Sigmoid colon (tissue), 7 donors: ENCODE data around the gene APLNR. TPM values are rescaled to one million over a fixed set of nuclear protein-coding genes. Genes with fewer than 3 reads are reported as not detected.

ENCODE experiments used
- DNase-seq: peaks from one replicate; pipeline ENCODE4 v3.0.0-alpha.2; 2019
- H3K27ac ChIP-seq, 4 donors: fragments of 200-600 bp; sonication (generic); one replicate each; pipeline ENCODE4 v1.5.1; 2016 to 2019; ENCODE audit warnings: mild to moderate bottlenecking in 1 of 4
- H3K27me3 ChIP-seq, 3 donors: fragments of 200-600 bp; sonication (generic); one replicate each; pipeline ENCODE4 v1.5.1; 2019; ENCODE audit warnings: mild to moderate bottlenecking in 1 of 3
- H3K36me3 ChIP-seq, 4 donors: fragments of 200-600 bp; sonication (generic); one replicate each; pipeline ENCODE4 v1.5.1; 2016 to 2019
- H3K4me1 ChIP-seq, 4 donors: fragments of 200-600 bp; sonication (generic); one replicate each; pipeline ENCODE4 v1.5.1; 2017 to 2019
- H3K4me3 ChIP-seq, 4 donors: fragments of 200-600 bp; sonication (generic); one replicate each; pipeline ENCODE4 v1.5.1; 2017 to 2019; ENCODE audit warnings: mild to moderate bottlenecking in 2 of 4, moderate library complexity in 1 of 4
- H3K9me3 ChIP-seq, 4 donors: fragments of 200-600 bp in 3 of 4; sonication (generic) in 3 of 4; one replicate each; pipeline versions ENCODE4 v1.5.1 to v1.6.1; 2013 to 2019
- EP300 ChIP-seq, 4 donors: sonication (generic); formaldehyde crosslinking; IDR thresholded peaks; one replicate each; pipeline ENCODE4 v1.6.1; 2017; ENCODE audit warnings: antibody characterized with exemption in 4 of 4
- POLR2A ChIP-seq, 2 donors: fragments of 450-650 bp; IDR thresholded peaks; one replicate each; pipeline ENCODE4 v1.6.1; 2016; ENCODE audit warnings: antibody characterized with exemption in 2 of 2, mild to moderate bottlenecking in 2 of 2, moderate library complexity in 2 of 2
- POLR2AphosphoS5 ChIP-seq, 4 donors: sonication (generic); formaldehyde crosslinking; IDR thresholded peaks; one replicate each; pipeline ENCODE4 v1.6.1; 2017; ENCODE audit warnings: antibody characterized with exemption in 4 of 4
- WGBS, 2 donors: extraction: QIAGEN DNeasy Blood & Tissue Kit; methylation state at CpG; one replicate each; pipeline ENCODE4 v1.1.7; 2013; 5-methylcytosine and 5-hydroxymethylcytosine counted together
- intact Hi-C: fragments of 100-400 bp; cut with DNase I; formaldehyde crosslinking; loops from one replicate; pipeline ENCODE4 v1.15.1; 2023
- polyA plus RNA-seq, 3 donors: library from polyadenylated mRNA; stranded (reverse); fragments of 200-250 nt; gene quantifications; one replicate each; pipeline ENCODE4 v1.2.3, GENCODE V29; 2013
- total RNA-seq, 4 donors: library from RNA; depleted of rRNA; stranded (reverse); fragments of >200 nt; gene quantifications; one replicate each; pipeline ENCODE4 v1.1.0, GENCODE V29; 2016
- TF ChIP-seq, protein P1 (sequence below), 4 experiments: fragments of 450-650 bp in 3 of 4; fragments of 200-600 bp in 1 of 4; IDR thresholded peaks; one replicate each; pipeline ENCODE4 v1.5.1; 2016 to 2019; ENCODE audit warnings: antibody characterized with exemption in 4 of 4, mild to moderate bottlenecking in 3 of 4, moderate library complexity in 2 of 4
- donor health status: healthy with polysubstance abuse.
- donor health status: Bipolar disorder and iron deficiency.
- donor health status: healthy.

APLNR gene
- total and polyA plus RNA-seq, 7 donors = under 0.01 to 2.6 (median 0.71) TPM

DNA sequence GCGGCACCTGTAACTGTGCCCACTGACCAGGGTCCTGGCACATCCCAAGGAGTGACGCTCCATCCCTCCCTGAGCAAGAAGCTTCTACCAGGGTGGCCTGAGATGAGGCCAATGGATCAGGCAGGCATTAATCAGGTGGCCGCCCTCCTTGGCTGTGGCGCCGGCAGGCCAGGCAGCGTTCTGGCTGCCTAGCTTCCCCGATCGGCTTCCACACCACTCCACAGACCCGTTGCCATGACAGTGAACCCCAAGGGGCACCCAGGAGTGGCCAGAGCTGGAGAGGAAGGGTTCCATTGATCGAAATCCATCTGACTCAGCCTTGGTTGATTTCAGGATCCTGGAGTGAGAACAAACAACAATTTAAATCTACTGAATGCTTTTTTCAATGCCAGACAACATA, 34.8 kb downstream of the APLNR start:
- intact Hi-C loops = no loop called here
- Histone ChIP-seq H3K36me3 (no peaks in the 10 kb centered on the region), H3K4me1 (peaks cover 0 to 9% (median 0%) of the 10 kb centered on the region in 4 donors), H3K4me3 (no peak overlapping the region), H3K27ac (no peak overlapping the region), H3K9me3 (no peaks in the 10 kb centered on the region), H3K27me3 (no peaks in the 10 kb centered on the region)
- DNase-seq = no peak
- TF ChIP-seq, protein P1, sequence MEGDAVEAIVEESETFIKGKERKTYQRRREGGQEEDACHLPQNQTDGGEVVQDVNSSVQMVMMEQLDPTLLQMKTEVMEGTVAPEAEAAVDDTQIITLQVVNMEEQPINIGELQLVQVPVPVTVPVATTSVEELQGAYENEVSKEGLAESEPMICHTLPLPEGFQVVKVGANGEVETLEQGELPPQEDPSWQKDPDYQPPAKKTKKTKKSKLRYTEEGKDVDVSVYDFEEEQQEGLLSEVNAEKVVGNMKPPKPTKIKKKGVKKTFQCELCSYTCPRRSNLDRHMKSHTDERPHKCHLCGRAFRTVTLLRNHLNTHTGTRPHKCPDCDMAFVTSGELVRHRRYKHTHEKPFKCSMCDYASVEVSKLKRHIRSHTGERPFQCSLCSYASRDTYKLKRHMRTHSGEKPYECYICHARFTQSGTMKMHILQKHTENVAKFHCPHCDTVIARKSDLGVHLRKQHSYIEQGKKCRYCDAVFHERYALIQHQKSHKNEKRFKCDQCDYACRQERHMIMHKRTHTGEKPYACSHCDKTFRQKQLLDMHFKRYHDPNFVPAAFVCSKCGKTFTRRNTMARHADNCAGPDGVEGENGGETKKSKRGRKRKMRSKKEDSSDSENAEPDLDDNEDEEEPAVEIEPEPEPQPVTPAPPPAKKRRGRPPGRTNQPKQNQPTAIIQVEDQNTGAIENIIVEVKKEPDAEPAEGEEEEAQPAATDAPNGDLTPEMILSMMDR (IDR thresholded peaks at IDR 0.05) = no peak
- TF ChIP-seq EP300 (IDR thresholded peaks at IDR 0.05) = no peak
- no peak for TF ChIP-seq POLR2A (IDR thresholded peaks at IDR 0.05)
- TF ChIP-seq POLR2AphosphoS5 (IDR thresholded peaks at IDR 0.05) = no peak
- 84 to 93% methylated on average over 10 of the region's 10 CpGs for WGBS, 2 donors

GRCh38 chr11:57200917-57201316, 36.1 kb downstream of the APLNR start:
- intact Hi-C loops = no loop called here
- no peak overlapping the region for H3K27ac ChIP-seq

DNA sequence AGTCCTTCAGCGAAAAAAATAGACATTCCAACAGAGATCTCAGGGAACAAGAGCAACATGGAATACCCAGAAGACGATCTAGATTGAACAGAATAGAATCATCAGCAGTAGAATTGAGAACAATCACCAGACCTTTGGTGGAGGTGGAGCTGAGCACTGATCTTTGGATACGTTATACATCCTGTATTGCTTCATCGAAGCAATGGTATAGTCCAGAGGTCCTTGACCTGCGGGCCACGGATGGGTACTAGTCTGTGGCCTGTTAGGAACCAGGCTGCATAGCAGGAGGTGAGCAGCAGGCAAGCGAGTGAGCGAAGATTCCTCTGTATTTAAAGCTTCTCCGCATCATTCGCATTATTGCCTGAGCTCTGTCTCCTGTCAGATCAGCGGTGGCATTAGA, 37.7 kb downstream of the APLNR start:
- intact Hi-C loops = no loop called here

More at GRCh38 chr11:57200917-57201316, 36.1 kb downstream of the APLNR start:
- Histone ChIP-seq H3K36me3 (no peaks in the 10 kb centered on the region), H3K9me3 (no peaks in the 10 kb centered on the region), H3K4me1 (peaks cover 0 to 9% (median 0%) of the 10 kb centered on the region in 4 donors), H3K27me3 (no peaks in the 10 kb centered on the region), H3K4me3 (no peak overlapping the region)
- DNase-seq = no peak
- TF ChIP-seq POLR2AphosphoS5 (IDR thresholded peaks at IDR 0.05) (no peak), POLR2A (IDR thresholded peaks at IDR 0.05) (no peak), EP300 (IDR thresholded peaks at IDR 0.05) (no peak)
- TF ChIP-seq, protein P1 (IDR thresholded peaks at IDR 0.05) = no peak
- 65 to 86% methylated on average over 7 of the region's 7 CpGs for WGBS, 2 donors

DNA sequence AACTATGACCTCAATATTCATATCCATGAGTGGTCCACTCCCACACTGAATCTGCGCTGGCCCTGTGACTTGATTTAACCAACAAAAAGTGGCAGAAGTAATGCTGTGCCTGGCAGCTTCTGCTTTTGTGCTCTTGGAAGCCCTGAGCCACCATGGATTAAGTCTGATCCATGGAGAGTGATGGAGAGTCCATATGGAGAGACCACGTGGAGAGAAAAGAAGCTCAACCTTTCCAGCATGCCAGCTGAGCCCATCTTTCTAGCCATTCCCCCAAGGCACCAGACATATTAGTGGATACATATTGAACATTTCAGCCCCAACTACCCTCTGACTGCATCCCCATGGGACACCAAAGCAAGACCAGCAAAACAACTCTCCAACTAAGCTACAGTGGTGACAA, 39.3 kb downstream of the APLNR start:
- H3K4me1 ChIP-seq = peaks cover 0 to 6% (median 0%) of the 10 kb centered on the region in 4 donors
- H3K27ac ChIP-seq = no peak overlapping the region
- TF ChIP-seq POLR2A (IDR thresholded peaks at IDR 0.05) (no peak), EP300 (IDR thresholded peaks at IDR 0.05) (no peak), POLR2AphosphoS5 (IDR thresholded peaks at IDR 0.05) (no peak)
- TF ChIP-seq, protein P1 (IDR thresholded peaks at IDR 0.05) = no peak
- no peaks in the 10 kb centered on the region for H3K9me3 ChIP-seq
- 82 to 90% methylated on average over 2 of the region's 2 CpGs for WGBS, 2 donors
- H3K27me3 ChIP-seq = no peaks in the 10 kb centered on the region
- H3K4me3 ChIP-seq = no peak overlapping the region
- H3K36me3 ChIP-seq = no peaks in the 10 kb centered on the region
- intact Hi-C loops = no loop called here
- no peak for DNase-seq

More for the DNA sequence above, 37.7 kb downstream of the APLNR start:
- Histone ChIP-seq H3K9me3 (no peaks in the 10 kb centered on the region), H3K27ac (no peak overlapping the region), H3K4me1 (peaks cover 0 to 9% (median 0%) of the 10 kb centered on the region in 4 donors), H3K36me3 (no peaks in the 10 kb centered on the region), H3K27me3 (no peaks in the 10 kb centered on the region), H3K4me3 (no peak overlapping the region)
- 91 to 96% methylated on average over 11 of the region's 11 CpGs for WGBS, 2 donors
- no peak for DNase-seq
- no peak for TF ChIP-seq EP300 (IDR thresholded peaks at IDR 0.05)
- TF ChIP-seq POLR2A (IDR thresholded peaks at IDR 0.05) = no peak
- TF ChIP-seq, protein P1 (IDR thresholded peaks at IDR 0.05) = no peak
- TF ChIP-seq POLR2AphosphoS5 (IDR thresholded peaks at IDR 0.05) = no peak

- TF ChIP-seq, protein P1 (IDR thresholded peaks at IDR 0.05) = no peak
- TF ChIP-seq POLR2A (IDR thresholded peaks at IDR 0.05) (no peak), POLR2AphosphoS5 (IDR thresholded peaks at IDR 0.05) (no peak), EP300 (IDR thresholded peaks at IDR 0.05) (no peak)
- Histone ChIP-seq H3K27ac (no peak overlapping the region), H3K36me3 (no peaks in the 10 kb centered on the region), H3K4me1 (no peaks in the 10 kb centered on the region), H3K4me3 (no peak overlapping the region), H3K9me3 (no peaks in the 10 kb centered on the region), H3K27me3 (no peaks in the 10 kb centered on the region)
- no peak for DNase-seq
- intact Hi-C loops = no loop called here
- 76 to 92% methylated on average over 6 of the region's 6 CpGs for WGBS, 2 donors
These were observed 40.5 kb downstream of the APLNR start for GRCh38 chr11:57196596-57196995.
